Endodermal cell (in vitro differentiated cells): Measurements from ENCODE around the gene MARCHF3. TPM values are rescaled to one million over a fixed set of nuclear protein-coding genes. Genes with fewer than 3 reads are reported as not detected.

ENCODE experiments used
- DNase-seq: peaks from one replicate; pipeline ENCODE4 v3.0.0-alpha.2; 2017
- H3K27ac ChIP-seq: 2 replicates; pipeline ENCODE4 v1.5.1; 2013; ENCODE audit warnings: mild to moderate bottlenecking, low read depth, low read length, moderate library complexity
- H3K27me3 ChIP-seq: 2 replicates; pipeline ENCODE4 v1.6.1; 2013; ENCODE audit warnings: mild to moderate bottlenecking, low read length, moderate library complexity; ENCODE audit not compliant: insufficient read depth, control insufficient read depth, poor library complexity, severe bottlenecking
- H3K36me3 ChIP-seq: 2 replicates; pipeline ENCODE4 v1.7.0; 2013; ENCODE audit warnings: mild to moderate bottlenecking, low read length, moderate library complexity; ENCODE audit not compliant: control insufficient read depth, insufficient read depth
- H3K4me1 ChIP-seq: one replicate; pipeline ENCODE4 v1.7.0; 2013; ENCODE audit warnings: low read length; ENCODE audit not compliant: control insufficient read depth, insufficient read depth
- H3K4me3 ChIP-seq: 2 replicates; pipeline ENCODE4 v1.5.1; 2013; ENCODE audit warnings: mild to moderate bottlenecking, low read length, moderate library complexity
- H3K9ac ChIP-seq: 2 replicates; pipeline ENCODE4 v1.6.1; 2013; ENCODE audit warnings: mild to moderate bottlenecking, low read length, moderate library complexity; ENCODE audit not compliant: poor library complexity, severe bottlenecking; ENCODE audit errors: extremely low read depth
- H3K9me3 ChIP-seq: 2 replicates; pipeline ENCODE4 v1.6.1; 2013; ENCODE audit warnings: mild to moderate bottlenecking, low read length, moderate library complexity; ENCODE audit not compliant: control insufficient read depth
- H3K27ac Mint-ChIP-seq: 2 replicates; pipeline ENCODE4 v1.8.0; 2020; ENCODE audit warnings: mixed read lengths
- H3K27me3 Mint-ChIP-seq: 2 replicates; pipeline ENCODE4 v1.8.0; 2021; ENCODE audit warnings: mild to moderate bottlenecking, mixed read lengths; ENCODE audit not compliant: insufficient read depth
- H3K36me3 Mint-ChIP-seq: 2 replicates; pipeline ENCODE4 v1.8.0; 2020; ENCODE audit warnings: low read depth, mixed read lengths
- H3K4me1 Mint-ChIP-seq: 2 replicates; pipeline ENCODE4 v1.8.0; 2020; ENCODE audit warnings: mixed read lengths
- H3K4me3 Mint-ChIP-seq: 2 replicates; pipeline ENCODE4 v1.8.0; 2020; ENCODE audit warnings: mild to moderate bottlenecking, moderate library complexity, mixed read lengths
- H3K9me3 Mint-ChIP-seq: 2 replicates; pipeline ENCODE4 v1.8.0; 2020; ENCODE audit warnings: mild to moderate bottlenecking, mixed read lengths
- CTCF ChIP-seq: fragments of 200-600 bp; sonication (generic); conservative IDR thresholded peaks from 2 replicates; pipeline ENCODE4 v1.5.0; 2021; ENCODE audit warnings: antibody characterized with exemption, mild to moderate bottlenecking
- WGBS, 2 experiments: methylation state at CpG; one replicate each; pipeline versions ENCODE4 v1.1.5 to v1.1.7; 2013; ENCODE audit warnings: missing lambda C conversion rate in 2 of 2, mixed read lengths in 1 of 2; ENCODE audit not compliant: insufficient coverage in 1 of 2, insufficient read length in 1 of 2; 5-methylcytosine and 5-hydroxymethylcytosine counted together
- total RNA-seq, 2 donors: library from RNA; stranded (reverse); fragmentation: NEBNext Ultra II Directional in 1 of 2; extraction: Animal tissue kit (Norgen Biotek cat#: 25700) in 1 of 2; gene quantifications; 2 replicates in 1 of 2; 3 replicates in 1 of 2; pipeline ENCODE4 v1.2.1, GENCODE V29; 2021

Gene MARCHF3
- total RNA-seq, 2 donors from 2014 or later: 4.4 to 11.3 TPM

GRCh38 chr5:126878634-126879033 lies 151.7 kb downstream of the MARCHF3 start:
- no peaks in the 10 kb centered on the region for H3K27me3 Mint-ChIP-seq
- H3K36me3 Mint-ChIP-seq: peaks cover 7% of the 10 kb centered on the region
- Histone ChIP-seq H3K36me3 (peaks cover 29% of the 10 kb centered on the region), H3K27me3 (no peaks in the 10 kb centered on the region), H3K4me3 (no peak overlapping the region), H3K4me1 (peaks cover 10% of the 10 kb centered on the region), H3K27ac (no peak overlapping the region), H3K9me3 (no peaks in the 10 kb centered on the region), H3K9ac (no peak overlapping the region)
- H3K27ac Mint-ChIP-seq: no peak overlapping the region
- no peak for DNase-seq
- H3K9me3 Mint-ChIP-seq: no peaks in the 10 kb centered on the region
- peaks cover 18% of the 10 kb centered on the region for H3K4me1 Mint-ChIP-seq
- no peak for TF ChIP-seq CTCF
- no peak overlapping the region for H3K4me3 Mint-ChIP-seq
- 95 to 96% methylated on average over 3 to 4 of the region's 4 CpGs for WGBS, 2 experiments

GRCh38 chr5:126878085-126878484 lies 152.3 kb downstream of the MARCHF3 start:
- no peaks in the 10 kb centered on the region for H3K9me3 Mint-ChIP-seq
- Histone ChIP-seq H3K36me3 (peaks cover 34% of the 10 kb centered on the region), H3K9ac (no peak overlapping the region), H3K27ac (no peak overlapping the region), H3K4me3 (no peak overlapping the region), H3K4me1 (peaks cover 10% of the 10 kb centered on the region), H3K9me3 (no peaks in the 10 kb centered on the region), H3K27me3 (no peaks in the 10 kb centered on the region)
- peaks cover 13% of the 10 kb centered on the region for H3K4me1 Mint-ChIP-seq
- H3K36me3 Mint-ChIP-seq: peaks cover 7% of the 10 kb centered on the region
- H3K4me3 Mint-ChIP-seq: no peak overlapping the region
- WGBS, 2 experiments: 96 to 98% methylated on average over 8 to 13 of the region's 13 CpGs
- no peak for DNase-seq
- TF ChIP-seq CTCF: no peak
- H3K27ac Mint-ChIP-seq: no peak overlapping the region
- H3K27me3 Mint-ChIP-seq: no peaks in the 10 kb centered on the region

- WGBS, 2 experiments: 82 to 96% methylated on average over 3 to 7 of the region's 7 CpGs
- peaks cover 9% of the 10 kb centered on the region for H3K4me1 Mint-ChIP-seq
- peaks cover 10% of the 10 kb centered on the region for H3K4me1 ChIP-seq
- DNase-seq: no peak
- H3K27ac Mint-ChIP-seq: no peak overlapping the region
- no peaks in the 10 kb centered on the region for H3K27me3 Mint-ChIP-seq
- H3K9me3 Mint-ChIP-seq: no peaks in the 10 kb centered on the region
- H3K4me3 Mint-ChIP-seq: no peak overlapping the region
- peaks cover 7% of the 10 kb centered on the region for H3K36me3 Mint-ChIP-seq
- H3K9me3 ChIP-seq: no peaks in the 10 kb centered on the region
- no peak overlapping the region for H3K27ac ChIP-seq
- peaks cover 37% of the 10 kb centered on the region for H3K36me3 ChIP-seq
- H3K4me3 ChIP-seq: no peak overlapping the region
- no peak for TF ChIP-seq CTCF
- no peaks in the 10 kb centered on the region for H3K27me3 ChIP-seq
- no peak overlapping the region for H3K9ac ChIP-seq
Measured at GRCh38 chr5:126877602-126878001, 152.8 kb downstream of the MARCHF3 start.
